ENCODE data around the gene EPN1. TPM values are rescaled to one million over a fixed set of nuclear protein-coding genes. Genes with fewer than 3 reads are reported as not detected.

Gene EPN1
- total and polyA plus RNA-seq, 2 of the 8 experiments (the other 6 are each of a cell fraction or from before 2014, with no cell fraction given): 49.6 to 200 TPM

DNA sequence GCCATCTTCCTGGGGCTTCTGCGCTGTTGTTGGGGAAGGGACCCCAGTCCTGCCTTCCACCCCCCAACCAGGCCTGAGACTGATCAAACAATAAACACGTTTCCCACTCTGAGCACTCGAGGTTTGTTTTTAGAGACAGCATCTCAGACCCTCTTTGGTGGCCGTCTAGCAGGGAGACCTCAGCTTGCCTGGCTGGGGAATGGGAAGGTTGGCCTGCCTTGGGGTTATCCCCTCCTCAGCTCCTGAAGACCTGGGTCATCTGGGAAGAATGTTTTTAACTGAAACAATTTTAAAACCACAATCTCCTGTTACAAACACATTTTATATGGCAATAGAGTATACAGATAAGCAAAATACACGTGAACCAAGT lies 29.5 kb upstream of the EPN1 start (continued):
- no peak for TF ChIP-seq HDAC6 (IDR thresholded peaks at IDR 0.05; ENCODE audit: low read depth, low read length)
- TF ChIP-seq CEBPB (IDR thresholded peaks at IDR 0.05; ENCODE audit: low read depth, low read length): no peak
- TF ChIP-seq RXRA (IDR thresholded peaks at IDR 0.05; ENCODE audit: insufficient read depth, low read depth, low read length): no peak
- no peak for TF ChIP-seq CHD7 (IDR thresholded peaks at IDR 0.05; ENCODE audit: insufficient replicate concordance, low read length)
- TF ChIP-seq CBX5 (IDR thresholded peaks at IDR 0.05; ENCODE audit: low read depth, low read length): no peak
- no peak for TF ChIP-seq CBX8 (IDR thresholded peaks at IDR 0.05; ENCODE audit: borderline replicate concordance, low read depth, low read length)

All from H1 (cell line).